Stimulated activated CD8-positive, alpha-beta memory T cell treated with anti-CD3 and anti-CD28 coated beads, Interleukin-12 subunit alpha, Interleukin-12 subunit beta, amount 100 ng/mL, for 24 hours (primary cell): ENCODE measurements around the gene MAN1B1.

ENCODE experiments used
- DNase-seq: peaks from one replicate; pipeline ENCODE4 v3.0.0-alpha.2; 2020; ENCODE audit errors: extremely low read depth

Gene MAN1B1

GRCh38 chr9:137068539-137069507, 18.0 kb upstream of the MAN1B1 start:
- DNase-seq = no peak

GRCh38 chr9:137069508-137070091, 17.2 kb upstream of the MAN1B1 start:
- no peak for DNase-seq

DNA sequence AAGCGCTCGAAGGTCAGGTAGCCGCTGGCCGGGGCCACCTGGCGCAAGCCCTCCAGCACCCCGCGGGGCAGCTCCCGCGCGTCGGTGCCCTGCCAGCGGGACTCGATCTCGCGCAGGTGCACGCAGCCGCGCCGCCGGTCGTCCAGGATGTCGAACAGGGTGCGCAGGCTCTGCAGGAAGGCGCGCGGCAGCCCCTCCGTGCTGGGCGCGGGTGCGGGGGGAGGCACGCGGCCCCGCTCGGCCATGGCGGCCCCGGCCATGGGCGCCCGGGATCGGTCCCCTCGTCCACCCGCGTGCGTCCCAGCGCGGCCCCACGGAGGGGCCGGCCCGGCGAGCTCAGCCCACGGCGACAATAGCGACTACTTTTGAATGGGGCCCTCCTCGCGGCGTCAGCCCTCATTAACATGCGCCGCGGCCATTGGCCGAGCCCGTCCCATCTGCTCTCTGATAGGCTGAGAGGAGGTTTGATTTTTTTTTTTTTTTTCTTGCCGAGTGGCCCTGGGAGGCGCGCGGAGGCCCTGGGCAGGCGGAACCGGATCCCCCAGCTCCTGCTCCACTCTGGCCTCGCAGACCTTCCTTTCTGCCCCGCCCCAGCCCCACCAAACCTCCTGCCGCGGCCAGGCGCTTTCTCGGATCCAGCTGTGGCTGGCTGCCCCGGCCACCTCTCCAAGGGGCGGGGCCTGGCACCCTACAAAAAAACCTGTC, 16.4 kb upstream of the MAN1B1 start, which contains the start of gene SAPCD2:
TSS of gene SAPCD2 (minus strand) at position 357 of the 705 bp plus-strand sequence. CDS start at position 260, 97 bp downstream.
- no peak for DNase-seq

- DNase-seq = no peak
Measured at GRCh38 chr9:137070906-137071275, 15.9 kb upstream of the MAN1B1 start.

- DNase-seq = no peak
Measured at GRCh38 chr9:137071282-137071681, 15.5 kb upstream of the MAN1B1 start.

DNA sequence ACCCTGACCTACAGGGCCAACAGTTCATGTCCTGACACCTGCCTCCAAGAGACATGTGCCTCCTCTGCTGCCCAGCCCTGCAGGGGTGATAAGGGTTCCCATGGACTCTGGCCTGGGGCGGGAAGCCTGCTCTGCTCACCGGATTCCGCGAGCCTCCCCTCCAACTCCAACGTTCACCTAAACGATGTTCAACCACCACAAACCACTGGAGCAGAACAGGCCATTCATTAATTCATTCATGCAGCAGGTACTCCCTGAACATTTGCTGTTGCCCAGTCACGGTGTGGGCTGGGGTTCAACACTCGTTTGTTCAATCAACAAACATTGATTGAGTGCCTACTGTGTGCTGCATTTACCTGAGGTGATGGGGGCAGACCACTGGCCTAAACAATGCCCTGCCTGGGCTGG, 12.8 kb upstream of the MAN1B1 start:
- DNase-seq = no peak

GRCh38 chr9:137074657-137075274, 12.0 kb upstream of the MAN1B1 start:
- no peak for DNase-seq

DNA sequence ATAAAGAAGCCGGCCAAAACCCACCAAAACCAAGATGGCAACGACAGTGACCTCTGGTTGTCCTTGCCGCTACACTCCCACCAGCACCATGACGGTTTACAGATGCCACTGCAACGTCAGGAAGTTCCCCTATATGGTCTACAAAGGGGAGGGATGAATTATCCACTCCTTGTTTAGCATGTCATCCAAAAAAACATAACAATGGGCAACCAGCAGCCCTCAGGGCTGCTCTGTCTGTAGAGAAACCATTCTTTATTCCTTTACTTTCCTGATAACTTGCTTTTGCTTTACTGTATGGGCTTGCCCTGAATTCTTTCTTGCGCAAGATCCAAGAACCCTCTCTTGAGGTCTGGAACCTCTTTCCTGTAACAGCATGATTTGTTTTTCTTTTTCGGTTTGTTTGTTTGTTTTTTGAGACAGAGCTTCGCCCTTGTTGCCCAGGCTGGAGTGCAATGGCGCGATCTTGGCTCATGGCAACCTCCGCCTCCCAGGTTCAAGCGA, 11.5 kb upstream of the MAN1B1 start:
- no peak for DNase-seq

DNA sequence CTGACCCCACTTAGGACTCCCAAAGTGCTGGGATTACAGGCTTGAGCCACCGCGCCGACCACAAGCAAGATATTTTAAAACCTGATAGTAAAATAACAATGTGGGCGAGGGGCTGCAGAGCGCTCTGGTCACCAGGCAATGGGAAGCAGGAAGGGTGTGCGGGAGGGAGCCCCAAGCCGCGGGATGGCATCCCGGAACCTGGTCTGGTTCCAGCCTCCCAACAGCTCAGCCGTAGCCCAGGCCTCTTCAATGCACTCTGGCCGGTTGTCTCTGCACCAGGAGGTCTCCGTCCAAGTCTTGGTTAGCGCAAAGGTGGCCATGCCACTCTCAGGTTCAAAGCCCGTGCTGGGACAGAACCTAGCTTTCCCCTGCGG, 10.2 kb upstream of the MAN1B1 start:
- DNase-seq = no peak

DNA sequence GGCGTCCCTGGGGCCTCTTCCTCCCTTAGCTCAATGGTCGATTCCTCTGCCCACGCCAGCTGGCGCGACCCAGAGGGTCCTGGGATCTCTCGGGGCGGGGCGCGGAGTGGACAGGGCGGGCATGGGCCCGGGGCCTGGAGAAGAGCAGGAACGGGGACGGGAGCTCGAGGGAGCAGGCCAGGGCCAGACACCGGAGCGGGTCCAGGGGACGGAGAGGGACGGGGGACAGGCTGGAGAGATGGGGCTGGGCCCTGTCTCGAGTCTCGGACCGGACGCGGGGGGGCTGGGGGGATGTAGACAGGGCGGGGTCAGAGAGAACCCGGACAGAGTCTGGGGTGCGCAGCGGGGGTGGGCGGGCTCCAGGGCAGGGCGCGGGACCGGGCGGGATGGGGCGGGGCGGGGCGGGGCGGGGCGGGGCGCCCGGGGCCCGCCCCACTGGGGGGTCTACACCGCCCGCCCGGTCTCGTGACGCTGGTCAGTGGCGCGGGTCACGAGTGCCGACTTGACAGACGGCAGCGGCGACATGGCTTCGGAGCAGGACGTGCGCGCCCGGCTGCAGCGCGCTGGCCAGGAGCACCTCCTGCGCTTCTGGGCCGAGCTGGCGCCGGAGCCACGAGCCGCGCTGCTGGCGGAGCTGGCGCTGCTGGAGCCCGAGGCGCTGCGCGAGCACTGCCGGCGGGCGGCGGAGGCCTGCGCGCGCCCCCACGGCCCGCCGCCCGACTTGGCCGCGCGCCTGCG, 9.6 kb upstream of the MAN1B1 start, which contains the start of gene UAP1L1:
TSS of gene UAP1L1 (plus strand) at position 508 of the 738 bp plus-strand sequence. CDS start at position 524, 16 bp downstream.
- DNase-seq = no peak

GRCh38 chr9:137077758-137078693, 8.8 kb upstream of the MAN1B1 start:
- no peak for DNase-seq

- no peak for DNase-seq
Measured at GRCh38 chr9:137078701-137079400, 7.9 kb upstream of the MAN1B1 start.

DNA sequence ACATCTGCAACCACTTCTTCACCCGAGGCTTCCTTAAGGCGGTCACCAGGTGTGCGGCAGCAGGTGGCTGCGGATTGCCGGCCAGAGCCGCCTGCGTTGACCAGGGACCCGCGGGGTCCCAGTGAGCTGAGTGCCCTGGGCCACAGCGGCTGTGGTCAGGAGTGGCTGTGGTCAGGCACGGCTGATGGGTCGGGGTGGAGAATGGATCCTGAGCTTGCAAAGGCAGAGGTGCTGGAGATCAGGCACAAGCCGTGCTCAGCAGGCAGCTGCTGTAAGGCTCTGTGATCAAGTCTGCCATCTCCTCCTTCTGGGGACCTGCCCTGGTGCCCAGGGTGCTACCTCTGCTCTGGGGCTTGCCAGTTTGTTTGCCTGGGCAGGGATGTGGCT, 7.4 kb upstream of the MAN1B1 start:
- DNase-seq = no peak

- no peak for DNase-seq
Measured at GRCh38 chr9:137080260-137081122, 6.3 kb upstream of the MAN1B1 start.

DNA sequence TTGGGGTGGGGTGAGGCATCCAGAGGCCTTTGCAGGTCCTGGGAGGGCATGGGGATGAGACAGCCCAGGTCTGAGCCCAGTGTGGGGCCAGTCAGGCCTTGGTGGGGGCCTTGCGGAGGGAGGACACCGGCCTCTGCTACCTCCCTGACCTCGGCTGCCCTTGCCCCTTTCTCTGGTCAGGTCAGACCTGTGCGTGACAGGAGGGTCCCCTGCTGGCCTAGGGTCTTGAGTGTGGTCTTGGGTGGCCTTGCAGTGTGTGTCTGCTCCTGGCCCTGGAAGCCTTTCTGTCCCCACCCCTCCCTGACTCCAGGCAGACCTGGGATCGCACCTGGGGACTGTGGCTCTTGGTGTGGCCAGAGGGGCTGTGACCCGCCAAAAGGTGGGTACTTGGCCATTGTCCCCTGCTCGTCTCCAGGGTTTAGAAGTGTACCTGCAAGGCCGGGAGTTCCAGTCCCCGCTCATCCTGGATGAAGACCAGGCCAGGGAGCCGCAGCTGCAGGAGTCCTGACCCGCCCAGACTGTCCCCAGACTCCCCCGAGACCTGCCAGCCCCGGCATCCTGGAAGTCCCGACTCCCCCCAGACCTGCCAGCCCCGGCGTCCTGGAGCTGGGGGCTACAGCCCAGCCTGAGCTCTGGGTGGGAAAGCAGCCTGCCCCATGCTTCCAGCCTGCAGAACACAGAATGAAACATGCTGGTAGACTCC, 4.4 kb upstream of the MAN1B1 start:
- DNase-seq = no peak

GRCh38 chr9:137082925-137083290, 3.9 kb upstream of the MAN1B1 start:
- no peak for DNase-seq

DNA sequence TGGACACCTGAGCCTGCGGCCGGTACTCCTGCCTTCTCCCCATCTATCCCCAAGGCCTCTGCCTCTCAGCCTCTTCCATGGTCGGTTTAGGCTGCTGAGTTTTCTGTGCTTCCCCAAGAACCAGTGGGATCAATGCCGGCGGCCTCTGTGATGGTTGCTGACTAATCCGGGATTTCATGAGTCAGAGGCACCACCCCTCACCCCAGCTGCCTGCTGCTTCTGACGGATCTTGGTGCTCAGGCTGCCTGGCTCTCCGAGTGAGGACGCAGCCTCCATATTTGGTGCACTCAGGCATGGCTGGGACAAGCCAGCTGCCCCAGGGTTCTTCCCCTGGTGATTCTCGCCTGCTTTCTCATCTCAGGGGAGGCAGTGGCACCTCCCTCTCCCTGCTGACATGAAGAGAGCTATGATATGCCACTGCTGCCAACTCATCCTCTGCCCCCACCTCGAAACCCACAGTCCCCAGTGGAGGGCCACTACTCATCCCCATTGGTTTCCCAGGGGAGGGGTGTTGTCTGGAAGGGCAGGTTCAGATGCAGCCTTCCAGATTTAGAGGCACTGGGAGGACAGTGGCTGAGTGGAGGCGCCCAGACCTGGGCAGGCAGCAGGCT, 3.3 kb upstream of the MAN1B1 start:
- DNase-seq = no peak
